Activated CD8-positive, alpha-beta memory T cell treated with anti-CD3 and anti-CD28 coated beads for 1 hour (primary cell): Measurements from ENCODE around the gene LIMCH1.

Source experiments
- DNase-seq, 2 donors: peaks; one replicate each; pipeline ENCODE4 v3.0.0-alpha.2; 2020; ENCODE audit warnings: low read depth in 1 of 2; ENCODE audit errors: extremely low read depth in 1 of 2

Gene LIMCH1

GRCh38 chr4:41530741-41531140 lies 7.2 kb upstream of the LIMCH1 start:
- no peak for DNase-seq

DNA sequence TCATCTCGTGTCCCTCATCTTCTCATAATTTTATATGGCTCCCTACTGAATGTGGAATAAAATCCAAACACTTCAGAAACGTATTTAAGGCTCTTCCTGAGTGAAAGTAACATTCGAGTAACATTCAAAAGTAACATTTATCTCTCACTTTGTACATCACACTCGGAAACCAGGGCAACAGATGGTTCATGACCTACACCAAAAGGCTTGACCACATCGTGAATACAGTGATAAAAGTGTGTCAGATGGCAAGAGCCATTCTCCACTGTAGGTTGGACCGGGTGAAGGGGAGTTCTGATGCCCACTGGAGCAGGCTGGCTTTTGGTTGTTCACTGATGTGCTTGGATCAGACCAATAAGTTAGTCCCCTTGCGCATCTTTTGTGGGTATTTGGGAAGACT lies 5.6 kb upstream of the LIMCH1 start:
- no peak for DNase-seq

GRCh38 chr4:41532882-41533281 lies 5.1 kb upstream of the LIMCH1 start:
- no peak for DNase-seq

- DNase-seq, result no peak
Observed at GRCh38 chr4:41533680-41534079, 4.3 kb upstream of the LIMCH1 start.

- no peak for DNase-seq
Observed at GRCh38 chr4:41534404-41534803, 3.6 kb upstream of the LIMCH1 start.

DNA sequence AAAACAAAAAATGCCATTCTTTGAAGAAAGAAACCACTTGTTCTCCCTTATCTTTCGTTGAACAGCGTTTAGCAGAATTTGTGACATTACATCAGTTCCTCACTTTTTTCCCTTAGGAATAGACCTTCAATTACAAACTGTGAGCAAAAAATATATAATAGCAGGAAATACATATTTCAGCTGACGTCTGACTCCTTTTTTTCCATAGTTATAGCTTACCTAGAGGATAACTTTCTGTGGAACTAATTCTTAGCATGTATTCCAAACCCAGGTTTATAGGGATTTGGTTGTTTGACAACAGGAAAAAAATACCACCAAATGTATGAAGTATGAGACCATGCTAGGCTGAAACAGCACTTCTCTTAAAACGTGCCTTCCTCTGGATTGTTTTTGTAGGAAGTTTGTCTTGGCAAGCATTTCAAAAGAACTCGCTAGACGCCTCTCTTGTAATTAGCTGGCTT lies 2.0 kb upstream of the LIMCH1 start:
- DNase-seq, result no peak

- no peak for DNase-seq
Observed at GRCh38 chr4:41537292-41537890, 566 bp upstream of the LIMCH1 start.

- no peak for DNase-seq
Observed at GRCh38 chr4:41538887-41539498, 1.0 kb downstream of the LIMCH1 start.

DNA sequence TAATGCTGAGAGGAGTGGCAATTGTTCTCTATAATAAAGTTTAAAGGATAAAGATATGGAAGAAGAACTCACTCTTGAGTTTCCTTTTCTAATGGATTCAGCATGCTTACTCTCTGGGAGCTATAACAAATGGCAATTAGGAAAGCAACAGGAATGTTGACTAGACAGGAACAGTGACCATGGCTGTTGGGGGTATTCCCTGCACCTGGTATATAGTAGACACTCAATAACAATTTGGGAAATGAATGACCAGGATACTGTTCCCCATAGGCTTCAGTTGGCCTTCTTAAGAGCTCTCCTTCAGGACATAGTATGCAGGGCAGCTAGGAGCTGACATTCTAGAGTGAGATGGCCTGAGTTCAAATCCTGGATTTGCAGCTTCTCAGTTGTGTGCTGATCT lies 1.8 kb downstream of the LIMCH1 start:
- no peak for DNase-seq

- no peak for DNase-seq
Observed at GRCh38 chr4:41540687-41541086, 2.7 kb downstream of the LIMCH1 start.

GRCh38 chr4:41541687-41542094 lies 3.7 kb downstream of the LIMCH1 start:
- DNase-seq, result no peak

DNA sequence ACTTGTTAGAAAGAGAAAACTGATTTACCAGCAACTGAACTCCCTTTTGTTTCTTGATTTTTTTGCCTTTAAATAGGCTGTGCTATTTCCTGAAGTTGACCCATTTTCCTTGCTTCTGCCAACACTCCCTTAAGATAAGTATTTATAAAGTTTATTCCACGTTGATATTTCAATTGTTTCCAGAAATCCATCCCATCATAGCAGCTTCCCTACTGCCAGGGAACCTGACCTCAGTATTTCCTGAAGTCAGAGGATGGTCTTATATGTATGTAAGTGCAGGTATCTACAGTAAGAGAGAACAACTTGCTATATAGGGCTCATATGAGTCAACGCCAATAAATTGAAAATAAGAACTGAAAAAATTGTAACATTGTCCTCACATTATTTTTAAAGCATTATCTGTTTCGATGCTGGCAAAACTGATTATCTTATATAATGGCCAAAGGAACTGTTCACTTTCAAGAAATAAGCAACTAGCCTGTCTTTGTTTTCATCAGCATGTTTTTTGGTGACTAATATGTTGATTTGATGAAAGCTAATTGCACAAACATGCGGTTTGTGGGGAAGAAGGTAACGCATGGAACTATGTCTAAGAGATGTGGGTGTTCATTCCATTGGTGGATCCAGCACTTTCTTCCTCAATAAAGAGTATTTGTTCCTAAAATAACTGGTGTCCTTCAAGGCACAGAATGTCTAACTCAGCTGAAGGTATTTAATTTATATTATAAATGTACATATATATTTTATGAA lies 4.7 kb downstream of the LIMCH1 start:
- no peak for DNase-seq

DNA sequence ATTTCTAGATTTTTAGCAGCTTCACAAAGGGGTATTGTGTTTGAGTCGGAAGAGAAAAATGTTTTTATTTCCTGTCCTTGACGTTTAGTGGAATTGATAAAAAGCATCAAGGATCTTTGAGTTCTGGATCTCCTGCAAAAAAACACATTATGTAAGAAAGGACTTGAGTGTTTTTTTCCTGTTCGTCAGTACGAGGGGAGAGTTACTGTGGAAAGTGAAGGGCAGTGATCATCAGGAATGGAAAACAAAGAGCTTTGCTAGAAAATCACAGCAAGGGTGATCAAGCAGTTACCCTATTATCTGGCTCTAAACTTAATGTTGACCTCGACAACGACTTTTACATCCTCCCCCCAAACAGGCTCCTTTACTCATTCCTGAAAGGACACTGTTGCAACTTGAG lies 7.3 kb downstream of the LIMCH1 start:
- no peak for DNase-seq

DNA sequence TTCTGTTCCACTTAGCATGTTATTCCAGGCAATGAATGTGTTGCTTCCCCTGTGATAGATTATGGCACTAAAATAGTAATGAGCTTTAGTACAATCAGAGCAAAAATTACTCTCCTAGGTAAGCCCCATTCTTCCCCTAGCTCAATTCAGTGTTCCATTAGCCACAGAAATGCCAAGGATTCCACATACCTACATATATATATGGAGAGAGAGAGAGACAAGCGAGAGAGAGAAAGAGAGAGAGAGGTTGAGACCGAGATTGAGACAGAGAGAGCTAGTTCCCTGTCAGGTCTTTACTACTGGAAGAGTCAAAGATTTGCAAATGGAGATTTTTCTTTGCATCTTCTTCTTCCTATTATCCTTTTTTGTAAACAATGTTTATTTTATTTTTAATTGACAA lies 8.7 kb downstream of the LIMCH1 start:
- DNase-seq, result no peak

DNA sequence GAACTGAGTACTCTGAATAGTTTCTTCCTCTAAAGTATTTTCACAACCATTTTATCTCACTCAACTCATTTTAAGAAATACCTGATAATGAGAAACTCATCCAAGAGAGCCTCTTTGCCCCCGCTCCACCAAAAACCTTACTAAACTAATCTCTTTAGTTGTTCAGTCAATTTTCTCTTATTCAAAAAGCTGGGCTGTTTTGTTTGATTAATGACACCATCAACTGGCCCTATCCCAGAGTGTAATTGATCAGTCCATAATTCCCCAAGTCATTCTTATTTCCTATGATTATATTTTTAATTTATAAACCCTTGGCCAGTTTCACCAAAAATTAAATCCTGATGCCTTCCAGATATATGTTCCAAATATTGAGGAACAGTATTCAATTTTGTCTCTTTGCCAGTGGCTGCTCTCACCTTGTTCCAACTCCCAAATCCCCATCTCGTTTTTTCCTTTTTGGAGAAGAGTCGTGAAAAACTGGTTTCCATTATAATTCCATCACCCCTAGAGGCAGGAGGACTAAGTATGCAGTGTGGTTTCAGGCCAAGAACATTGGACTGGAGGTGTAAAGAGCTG lies 10.4 kb downstream of the LIMCH1 start:
- DNase-seq, result no peak

DNA sequence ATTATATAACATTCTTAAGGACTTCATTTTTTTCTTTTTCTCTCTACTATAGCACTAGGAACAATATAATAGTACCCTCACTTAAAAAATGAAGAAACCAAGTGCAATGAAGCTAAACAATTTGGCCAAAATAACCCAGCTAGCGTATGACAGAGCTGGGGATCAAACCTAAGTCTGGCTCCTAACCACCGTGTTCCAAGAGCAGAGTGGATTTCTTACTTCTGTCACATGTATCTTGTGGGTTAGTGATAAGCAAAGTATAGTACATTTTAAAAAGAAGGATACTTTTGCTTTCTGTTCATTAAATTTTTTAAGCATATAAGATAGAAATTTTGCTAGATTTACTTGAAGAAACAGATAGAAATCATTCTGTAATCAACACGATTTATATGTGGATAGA lies 11.5 kb downstream of the LIMCH1 start:
- DNase-seq, result no peak

- DNase-seq, result no peak
Observed at GRCh38 chr4:41550308-41550707, 12.4 kb downstream of the LIMCH1 start.

- DNase-seq, result no peak
Observed at GRCh38 chr4:41551536-41551935, 13.6 kb downstream of the LIMCH1 start.

DNA sequence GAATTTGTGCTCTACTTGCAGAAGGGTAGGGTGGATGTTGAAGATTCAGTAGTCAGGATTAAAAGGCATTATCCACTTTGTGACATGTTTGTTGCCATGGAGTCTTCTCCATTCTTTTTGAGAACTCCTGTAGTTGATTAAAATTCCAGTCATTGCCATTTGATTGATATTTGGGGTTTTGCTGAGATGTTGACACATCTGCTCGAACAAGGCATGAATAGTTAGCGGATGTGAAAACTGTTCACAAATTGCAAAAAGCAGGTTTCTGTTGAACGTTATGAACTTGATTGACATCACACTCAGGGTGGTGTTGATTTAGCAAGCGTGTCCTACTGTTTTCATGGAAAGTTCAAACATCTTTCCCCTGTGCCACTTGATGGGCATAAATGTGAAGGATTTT lies 16.9 kb downstream of the LIMCH1 start:
- no peak for DNase-seq

- no peak for DNase-seq
Observed at GRCh38 chr4:41556526-41556925, 18.6 kb downstream of the LIMCH1 start.

DNA sequence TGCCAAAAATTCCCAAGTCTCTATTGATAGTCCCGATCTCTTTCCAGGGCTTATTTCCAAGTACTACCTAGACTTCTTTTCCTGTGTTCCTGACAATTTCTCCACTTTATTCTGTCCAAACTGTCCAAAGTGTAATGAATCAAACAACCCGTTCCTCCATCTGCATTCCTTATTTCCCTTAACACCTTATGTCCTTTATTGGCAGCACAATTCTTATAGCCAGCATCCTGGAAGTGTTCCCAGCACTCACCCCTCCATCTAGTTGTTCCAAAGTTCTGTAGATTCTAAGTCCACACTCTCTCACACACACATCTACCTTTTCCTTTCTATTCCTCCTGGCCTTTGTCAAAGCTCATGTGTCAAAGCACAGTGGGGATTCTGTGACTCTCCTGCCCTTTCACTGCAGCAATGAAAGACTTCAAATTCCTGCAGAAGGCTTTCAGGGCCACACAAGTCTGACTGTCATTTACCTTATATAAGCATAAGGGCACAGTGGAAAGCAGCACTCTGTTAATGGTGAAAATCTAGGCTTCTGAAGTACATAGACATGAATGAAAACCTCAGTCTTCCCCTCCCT lies 22.1 kb downstream of the LIMCH1 start:
- DNase-seq, result no peak

GRCh38 chr4:41561244-41561643 lies 23.3 kb downstream of the LIMCH1 start:
- DNase-seq, result no peak
